OCI-LY3 (cell line): ENCODE data around the gene ZNF445.

Experiments used
- H2AFZ ChIP-seq: fragments of 200-600, 300-600 bp; shearing (Covaris generic); 2 replicates; pipeline ENCODE4 v1.6.0; 2014; ENCODE audit warnings: antibody characterized with exemption, low read depth, low read length
- H3K27ac ChIP-seq: fragments of 200-600, 300-600 bp; sonication (generic); 2 replicates; pipeline ENCODE4 v1.5.1; 2014; ENCODE audit warnings: mild to moderate bottlenecking, low read length, moderate library complexity, mixed read lengths
- H3K27me3 ChIP-seq: fragments of 200-600, 300-600 bp; sonication (generic); 2 replicates; pipeline ENCODE4 v1.6.1; 2014; ENCODE audit warnings: low read depth, low read length, mixed read lengths
- H3K36me3 ChIP-seq: fragments of 200-600, 300-600 bp; sonication (generic); replicated peaks from 2 replicates; pipeline ENCODE3; 2014; ENCODE audit warnings: low read depth, low read length, mixed read lengths
- H3K4me1 ChIP-seq: fragments of 300-600, 200-600 bp; sonication (generic); 2 replicates; pipeline ENCODE4 v1.6.1; 2014; ENCODE audit warnings: low read length, mixed read lengths
- H3K4me2 ChIP-seq: fragments of 200-600, 300-600 bp; sonication (generic); 2 replicates; pipeline ENCODE4 v1.6.1; 2014; ENCODE audit warnings: low read length, mixed read lengths
- H3K4me3 ChIP-seq: fragments of 300-600, 200-600 bp; sonication (generic); 2 replicates; pipeline ENCODE4 v1.5.1; 2014; ENCODE audit warnings: antibody characterized with exemption, mild to moderate bottlenecking, low read length, moderate library complexity
- H3K79me2 ChIP-seq: fragments of 300-600, 200-600 bp; shearing (Covaris generic); 2 replicates; pipeline ENCODE4 v1.6.1; 2014; ENCODE audit warnings: mild to moderate bottlenecking, low read length, mixed read lengths
- H3K9ac ChIP-seq: fragments of 300-600, 200-600 bp; shearing (Covaris generic); 2 replicates; pipeline ENCODE4 v1.6.0; 2014; ENCODE audit warnings: mild to moderate bottlenecking, low read length, moderate library complexity
- H3K9me3 ChIP-seq: fragments of 200-600, 300-600 bp; shearing (Covaris generic); 2 replicates; pipeline ENCODE4 v1.6.1; 2014; ENCODE audit warnings: low read length, mixed read lengths; ENCODE audit not compliant: insufficient read depth
- H4K20me1 ChIP-seq: fragments of 200-600, 300-600 bp; sonication (generic); 2 replicates; pipeline ENCODE4 v1.6.1; 2016; ENCODE audit warnings: low read length, mixed read lengths; ENCODE audit not compliant: insufficient read depth
- CTCF ChIP-seq: fragments of 200-600, 300-600 bp; sonication (generic); IDR thresholded peaks from 2 replicates; pipeline ENCODE4 v1.5.1; 2014; ENCODE audit warnings: antibody characterized with exemption, low read length, low read depth
- EZH2phosphoT487 ChIP-seq: fragments of 200-600 bp; shearing (Covaris generic); IDR thresholded peaks from 2 replicates; pipeline ENCODE4 v1.6.1; 2018; ENCODE audit warnings: antibody characterized with exemption, mixed run types, low read depth

The ZNF445 gene

GRCh38 chr3:44387404-44387803, 90.1 kb downstream of the ZNF445 start:
- Histone ChIP-seq H3K27me3 (no peaks in the 10 kb centered on the region), H4K20me1 (no peaks in the 10 kb centered on the region), H3K4me3 (no peak overlapping the region), H3K79me2 (no peaks in the 10 kb centered on the region), H3K36me3 (peaks cover 7% of the 10 kb centered on the region), H3K27ac (no peak overlapping the region), H3K9ac (no peak overlapping the region), H2AFZ (no peak overlapping the region), H3K9me3 (peaks cover 6% of the 10 kb centered on the region; the same call in 1 of the 2 replicates), H3K4me2 (no peak overlapping the region), H3K4me1 (no peaks in the 10 kb centered on the region)
- TF ChIP-seq EZH2phosphoT487, result no peak
- no peak for TF ChIP-seq CTCF
